Measurements from ENCODE around the gene GPR78.
"Not testable (repeated sequence)": the region's sequence is repeated elsewhere in the genome, so short reads cannot be mapped to it uniquely, and the experiment has no call there.

The GPR78 gene

DNA sequence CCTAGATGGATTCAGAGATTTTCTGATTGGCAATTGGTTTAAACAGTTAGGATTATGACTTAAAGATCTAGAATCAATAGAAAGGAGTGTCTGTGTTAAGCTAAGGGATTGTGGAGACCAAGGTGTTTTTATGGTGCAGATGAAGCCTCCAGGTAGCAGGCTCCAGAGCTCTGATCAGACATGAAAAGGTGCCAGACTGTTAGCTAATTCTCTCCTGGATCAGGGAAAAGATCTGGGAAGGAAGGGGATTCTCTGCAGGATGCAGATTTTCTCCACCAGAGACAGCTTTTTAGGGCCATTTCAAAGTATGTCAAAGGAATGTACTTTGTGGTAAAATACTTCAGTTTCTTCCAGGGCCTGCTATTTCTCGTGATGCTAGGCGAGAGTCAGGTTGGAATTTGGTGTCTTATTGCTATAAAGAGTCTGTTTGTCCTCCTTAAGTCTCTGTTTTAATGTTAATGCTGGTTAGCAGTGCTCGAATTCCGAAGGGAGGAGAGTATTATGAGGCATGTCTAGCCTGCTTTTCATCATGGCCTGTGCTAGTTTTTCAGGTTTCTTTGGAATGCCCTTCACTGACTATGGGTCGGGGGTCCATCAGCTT lies 12.0 kb upstream of the GPR78 start:
- DNase-seq: no peak

DNA sequence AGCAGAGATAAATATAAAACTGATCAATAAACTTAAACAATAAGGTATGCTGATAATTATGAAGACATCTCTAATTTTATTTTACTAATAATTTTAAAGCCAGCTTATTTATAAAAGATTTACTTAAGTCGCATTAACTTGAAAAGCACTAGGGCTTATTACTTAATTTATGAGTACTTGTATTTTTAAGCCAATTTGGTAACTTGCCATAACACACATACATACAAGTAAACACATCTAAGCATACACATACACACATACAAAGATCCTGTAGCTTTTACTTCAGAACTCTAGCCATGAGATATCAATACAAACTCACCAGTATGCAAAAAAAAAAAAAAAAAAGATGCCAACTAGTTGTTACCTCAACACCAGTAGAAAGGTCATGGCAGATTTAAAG lies 10.0 kb upstream of the GPR78 start:
- DNase-seq: no peak

DNA sequence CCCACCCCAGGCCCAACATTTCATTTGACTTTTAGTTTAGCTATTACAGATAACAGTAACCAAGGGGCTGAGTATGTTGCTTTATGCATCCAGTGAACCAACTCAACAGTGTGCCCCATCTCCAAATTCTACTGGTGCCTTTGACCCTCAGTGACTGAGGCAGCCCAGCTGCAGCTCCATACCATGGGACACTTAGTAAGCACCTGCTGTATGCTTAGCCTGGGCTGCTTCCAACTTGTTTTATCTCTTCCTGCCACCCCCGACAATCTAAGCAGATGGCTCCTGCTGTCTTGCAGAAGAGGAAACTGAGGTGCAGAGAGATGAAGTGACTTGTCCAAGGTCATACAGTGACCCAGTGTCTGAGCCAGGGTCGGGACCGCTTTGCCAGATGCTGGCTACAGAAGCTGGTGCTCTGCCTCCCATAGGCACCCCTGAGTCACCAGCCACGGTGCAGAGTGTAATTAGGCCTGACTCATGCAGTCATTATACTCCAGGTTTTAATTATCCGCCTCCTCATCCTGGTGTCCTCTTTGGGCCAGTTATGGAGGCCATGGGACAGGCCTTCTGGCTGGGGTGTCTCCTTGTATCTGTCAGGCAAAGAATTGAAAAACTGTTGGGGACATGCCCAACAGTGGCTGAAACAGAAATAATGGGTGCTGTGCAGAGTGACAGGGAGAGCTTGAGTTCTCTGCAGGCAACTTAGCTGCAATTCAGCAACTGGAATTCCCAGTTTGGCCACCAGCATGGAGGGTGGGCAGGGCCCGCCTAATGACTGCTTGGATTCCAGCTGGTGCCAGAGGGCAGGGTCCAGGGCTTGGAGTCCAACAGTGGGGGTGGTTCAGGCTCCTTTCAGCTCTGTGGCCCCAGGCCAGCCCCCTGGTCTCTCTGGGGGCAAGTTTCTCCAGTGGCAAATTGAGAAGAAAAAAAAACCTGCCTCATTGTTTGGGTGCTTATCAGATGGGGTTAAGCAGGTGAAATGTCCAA lies 8.2 kb upstream of the GPR78 start:
- DNase-seq: no peak

DNA sequence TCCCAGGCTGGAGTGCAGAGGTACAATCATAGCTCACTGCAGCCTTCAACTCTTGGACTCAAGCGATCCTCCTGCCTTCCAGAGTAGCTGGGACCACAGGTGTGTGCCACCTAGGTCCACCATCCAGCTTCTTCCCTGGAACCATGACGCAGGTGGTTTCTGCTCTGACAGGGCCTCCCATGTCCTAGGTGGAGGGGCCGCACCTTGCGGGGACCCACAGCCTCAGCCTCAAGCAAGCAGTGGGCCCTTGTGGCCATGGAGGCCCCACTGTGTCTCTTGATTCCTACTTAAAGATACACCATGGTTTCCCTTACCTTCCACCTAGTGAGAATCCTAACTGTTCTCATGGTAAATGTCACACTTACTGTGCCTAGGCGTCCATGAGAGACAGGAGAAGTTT lies 6.9 kb upstream of the GPR78 start:
- DNase-seq: no peak

DNA sequence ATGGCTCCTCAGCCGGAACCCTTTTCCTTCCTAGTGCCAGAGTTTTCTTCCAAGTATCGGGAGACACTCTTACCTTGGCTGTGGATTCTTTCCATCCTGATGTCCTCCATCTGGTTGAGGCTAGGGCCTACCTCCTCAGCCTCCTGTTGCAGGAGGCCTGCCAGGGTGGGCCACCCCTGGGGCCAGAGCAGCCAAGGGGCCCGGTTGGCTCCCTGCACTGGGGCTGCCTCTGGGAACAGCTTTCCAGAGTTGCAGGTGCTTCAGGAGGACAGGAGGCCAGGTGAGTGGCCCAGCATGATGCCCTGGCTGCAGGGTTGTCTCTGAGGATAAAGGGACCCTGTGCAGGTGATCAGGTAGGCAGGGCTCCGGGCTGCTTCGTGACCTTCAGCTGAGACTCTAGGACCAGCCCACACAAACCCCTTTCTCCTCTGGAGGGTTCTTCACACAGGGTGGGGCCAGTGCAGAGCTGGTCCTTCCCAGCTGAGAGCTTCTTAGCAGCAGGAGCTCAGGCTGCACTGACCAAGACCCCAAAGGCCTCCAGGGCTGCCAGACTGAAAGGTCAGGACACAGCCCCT lies 5.3 kb upstream of the GPR78 start:
- DNase-seq: no peak

DNA sequence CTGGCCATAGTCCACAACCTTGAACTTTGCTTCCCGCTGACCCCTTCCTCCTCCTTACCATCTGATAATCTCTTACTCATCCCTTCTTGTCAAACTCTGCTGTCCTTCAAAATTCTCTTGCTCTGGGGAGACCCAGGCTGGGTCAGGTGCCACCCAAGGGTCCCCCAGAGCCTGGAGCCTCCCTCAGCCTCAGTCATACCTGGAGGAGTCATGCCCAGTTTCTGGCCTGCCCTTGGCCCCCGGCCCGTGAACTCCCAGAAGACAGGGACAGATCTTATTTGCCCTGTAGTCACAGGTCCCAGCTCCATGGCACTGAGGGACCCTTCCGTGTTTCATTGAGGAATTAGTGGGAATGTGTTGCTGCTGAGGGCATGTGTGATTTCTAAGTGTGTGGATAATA lies 4.7 kb upstream of the GPR78 start:
- no peak for DNase-seq

DNA sequence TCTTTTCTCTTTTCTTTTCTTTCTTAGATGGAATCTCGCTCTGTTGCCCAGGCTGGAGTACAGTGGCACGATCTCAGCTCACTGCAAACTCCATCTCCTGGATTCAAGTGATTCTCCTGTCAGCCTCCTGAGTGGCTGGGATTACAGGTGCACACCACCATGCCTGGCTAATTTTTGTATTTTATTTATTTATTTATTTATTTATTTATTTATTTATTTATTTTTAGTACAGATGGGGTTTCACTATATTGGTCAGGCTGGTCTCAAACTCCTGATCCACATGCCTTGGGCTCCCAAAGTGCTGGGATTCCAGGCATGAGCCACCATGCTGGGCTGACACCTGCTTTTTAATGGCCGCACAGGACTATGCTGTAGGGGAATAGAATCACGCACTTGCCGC lies 3.6 kb upstream of the GPR78 start:
- not testable (repeated sequence) for DNase-seq

DNA sequence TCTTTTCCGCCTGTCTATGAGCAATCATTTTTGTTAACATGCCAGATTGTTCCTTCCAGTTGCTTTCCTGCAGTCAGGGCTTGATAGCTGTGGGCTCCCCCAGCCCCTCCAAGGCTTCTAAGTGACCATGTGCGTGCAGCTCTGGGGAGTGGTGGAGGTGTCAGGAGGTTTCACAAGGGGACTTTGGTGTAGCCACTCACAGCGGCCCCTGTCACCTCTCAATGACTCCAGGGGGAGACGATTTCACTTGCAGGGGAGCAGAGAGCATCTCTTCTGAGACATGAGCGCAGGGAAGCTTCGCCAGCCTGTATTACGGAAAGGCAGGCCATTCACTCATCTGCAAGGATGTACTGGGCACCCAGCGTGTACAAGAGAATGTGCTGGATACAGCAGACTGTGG lies 3.1 kb upstream of the GPR78 start:
- DNase-seq: no peak

DNA sequence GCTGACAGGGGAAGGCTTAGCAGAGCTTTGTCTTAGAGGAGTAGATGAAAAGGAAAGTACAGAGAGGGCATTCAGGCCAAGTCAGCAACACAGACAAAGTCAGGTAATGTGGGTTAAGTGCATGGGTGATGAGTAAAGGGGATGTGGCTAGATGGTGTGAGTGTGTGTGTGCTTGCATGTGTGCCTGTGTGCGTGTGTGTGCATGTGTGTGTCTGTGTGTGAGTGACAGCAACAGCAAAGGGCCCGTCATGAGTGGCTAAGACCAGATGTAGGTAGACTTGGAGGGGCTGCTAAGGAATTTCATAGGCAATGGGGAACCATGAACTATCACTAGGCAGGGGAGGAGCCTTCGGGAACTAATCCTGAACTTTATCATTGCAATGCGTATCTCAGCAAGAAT lies 2.2 kb upstream of the GPR78 start:
- no peak for DNase-seq

DNA sequence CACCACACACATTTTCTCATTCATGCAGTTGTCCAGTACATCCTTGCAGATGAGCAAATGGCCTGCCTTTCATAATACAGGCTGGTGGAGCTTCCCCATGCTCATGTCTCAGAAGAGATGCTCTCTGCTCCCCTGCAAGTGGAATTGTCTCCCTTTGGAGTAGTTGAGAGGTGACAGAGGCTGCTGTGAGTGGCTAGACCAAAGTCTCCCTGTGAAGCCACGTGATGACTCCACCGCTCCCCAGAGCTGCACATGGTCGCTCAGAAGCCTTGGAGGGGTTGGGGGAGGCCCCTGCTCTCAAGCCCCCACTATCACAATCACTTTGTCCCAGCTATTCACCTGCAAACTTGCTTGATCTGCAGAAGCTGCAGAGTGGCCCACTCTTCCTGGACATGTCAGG lies 1.5 kb upstream of the GPR78 start:
- no peak for DNase-seq

DNA sequence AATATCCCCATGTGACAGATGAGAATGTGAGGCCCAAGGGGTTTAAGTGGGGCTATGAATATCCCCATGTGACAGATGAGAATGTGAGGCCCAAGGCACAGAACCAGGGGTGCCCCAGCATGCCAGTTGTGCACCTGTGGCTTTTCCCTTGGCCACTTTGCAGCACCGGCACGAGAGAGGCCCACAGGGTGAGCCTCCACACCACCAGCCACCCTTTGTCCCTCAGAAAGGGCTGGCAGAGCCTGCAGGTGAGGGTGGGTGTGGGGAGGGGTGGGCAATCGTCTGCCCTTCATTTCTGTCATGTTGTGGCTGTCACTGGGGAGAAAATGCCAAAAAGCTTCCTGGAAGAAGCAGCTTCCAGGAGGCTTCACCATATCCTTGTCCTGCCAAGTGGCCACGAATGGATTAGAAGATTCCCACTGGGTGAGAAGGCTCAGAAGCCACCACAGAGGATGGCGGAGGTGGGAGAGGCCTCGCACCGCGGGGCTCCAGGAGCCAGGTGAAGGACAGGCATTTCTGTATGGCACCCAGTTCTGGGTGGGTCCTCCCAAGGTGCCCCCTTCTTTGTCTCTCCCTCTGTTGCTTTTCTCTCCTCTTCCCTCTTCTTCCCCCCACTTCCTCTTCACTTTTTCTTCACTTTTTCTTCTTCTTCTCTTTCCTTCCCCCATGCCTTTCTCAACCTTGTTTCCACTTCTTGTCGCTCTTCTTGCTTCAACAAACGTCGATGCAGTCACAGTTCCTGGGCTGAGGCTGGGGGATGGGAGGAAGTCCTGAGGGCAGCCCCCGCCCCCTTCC lies 469 bp upstream of the GPR78 start:
- no peak for DNase-seq

DNA sequence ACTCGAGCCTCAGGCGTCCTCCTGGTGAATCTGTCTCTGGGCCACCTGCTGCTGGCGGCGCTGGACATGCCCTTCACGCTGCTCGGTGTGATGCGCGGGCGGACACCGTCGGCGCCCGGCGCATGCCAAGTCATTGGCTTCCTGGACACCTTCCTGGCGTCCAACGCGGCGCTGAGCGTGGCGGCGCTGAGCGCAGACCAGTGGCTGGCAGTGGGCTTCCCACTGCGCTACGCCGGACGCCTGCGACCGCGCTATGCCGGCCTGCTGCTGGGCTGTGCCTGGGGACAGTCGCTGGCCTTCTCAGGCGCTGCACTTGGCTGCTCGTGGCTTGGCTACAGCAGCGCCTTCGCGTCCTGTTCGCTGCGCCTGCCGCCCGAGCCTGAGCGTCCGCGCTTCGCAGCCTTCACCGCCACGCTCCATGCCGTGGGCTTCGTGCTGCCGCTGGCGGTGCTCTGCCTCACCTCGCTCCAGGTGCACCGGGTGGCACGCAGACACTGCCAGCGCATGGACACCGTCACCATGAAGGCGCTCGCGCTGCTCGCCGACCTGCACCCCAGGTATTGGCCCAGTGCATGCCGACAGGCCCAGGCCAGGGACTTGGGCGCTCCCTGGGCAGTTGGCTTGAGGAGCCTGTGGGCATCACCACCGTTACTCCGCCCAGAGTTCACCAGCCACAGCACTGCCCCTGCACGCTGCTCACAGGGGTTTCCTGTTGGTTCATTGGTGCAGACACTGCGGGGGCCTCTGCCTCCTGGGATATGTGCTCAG lies 1.1 kb downstream of the GPR78 start:
- no peak for DNase-seq

DNA sequence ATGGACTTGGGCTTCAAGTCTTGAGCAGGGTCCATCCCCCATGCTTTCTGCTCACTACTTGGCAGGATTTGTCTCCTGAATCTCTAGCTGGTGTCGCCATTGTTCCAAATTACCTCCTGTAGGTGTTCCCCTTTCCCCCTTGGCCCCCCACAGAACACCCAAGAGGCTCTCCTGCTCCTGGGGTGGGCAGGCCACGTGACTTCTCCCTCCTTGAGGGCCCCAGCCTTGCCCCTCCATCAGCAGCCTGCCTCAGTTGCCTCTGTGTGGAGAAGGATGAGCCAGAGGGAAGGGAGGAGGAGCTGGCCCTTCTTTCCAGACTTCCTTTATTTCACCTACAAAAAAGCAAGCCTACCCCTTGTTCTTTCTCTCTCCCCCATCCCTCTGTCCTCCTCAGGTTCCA lies 1.8 kb downstream of the GPR78 start:
- DNase-seq: no peak

DNA sequence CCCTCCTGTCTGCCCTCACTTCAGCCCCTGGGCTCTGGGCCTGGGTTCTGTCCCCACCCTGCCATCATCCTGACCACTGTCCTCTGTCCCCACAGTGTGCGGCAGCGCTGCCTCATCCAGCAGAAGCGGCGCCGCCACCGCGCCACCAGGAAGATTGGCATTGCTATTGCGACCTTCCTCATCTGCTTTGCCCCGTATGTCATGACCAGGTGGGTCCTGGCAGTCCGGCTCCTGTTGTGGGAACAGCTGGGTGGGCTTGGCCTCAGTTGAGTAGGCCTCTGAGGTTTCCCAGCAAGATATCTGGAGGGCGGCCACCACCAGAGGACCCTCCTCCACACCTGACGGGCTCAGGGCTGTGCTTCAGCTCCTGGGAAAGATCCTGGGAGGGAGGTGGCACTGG lies 2.2 kb downstream of the GPR78 start:
- DNase-seq: no peak

DNA sequence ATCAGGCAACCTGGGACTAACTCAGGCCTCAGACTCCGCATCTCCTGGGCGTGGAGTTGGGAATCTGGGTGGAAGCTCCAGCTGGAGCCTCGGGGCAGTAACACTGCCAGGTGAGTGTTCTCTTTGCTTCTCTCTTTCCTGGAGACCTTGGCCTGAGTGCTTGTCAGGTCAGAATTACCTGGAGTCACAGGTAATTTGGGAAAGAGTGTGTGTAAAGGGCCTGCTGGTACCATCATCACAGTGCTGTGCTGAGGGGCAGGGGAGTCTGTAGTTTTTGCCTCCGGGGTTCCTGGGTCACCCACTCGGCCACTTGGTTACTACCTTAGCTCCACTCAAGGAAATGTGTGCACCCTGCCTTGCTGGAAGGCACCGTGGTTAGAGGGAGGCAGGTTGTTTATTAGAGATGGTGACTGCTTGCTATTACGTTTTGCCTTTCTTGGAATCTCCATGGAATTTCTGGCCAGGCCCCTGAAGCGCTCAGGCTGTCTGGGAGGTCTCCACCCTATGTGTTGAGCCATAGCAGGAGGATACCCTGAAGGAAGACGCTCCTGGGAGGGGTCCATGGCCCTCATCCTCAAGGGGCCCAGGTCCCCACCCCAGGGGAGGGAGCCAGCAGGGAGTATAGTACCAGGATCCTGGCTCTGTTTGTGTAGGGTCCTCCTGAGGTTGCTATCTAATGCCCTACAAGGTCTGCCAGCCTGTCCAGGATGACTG lies 2.9 kb downstream of the GPR78 start:
- DNase-seq: no peak

DNA sequence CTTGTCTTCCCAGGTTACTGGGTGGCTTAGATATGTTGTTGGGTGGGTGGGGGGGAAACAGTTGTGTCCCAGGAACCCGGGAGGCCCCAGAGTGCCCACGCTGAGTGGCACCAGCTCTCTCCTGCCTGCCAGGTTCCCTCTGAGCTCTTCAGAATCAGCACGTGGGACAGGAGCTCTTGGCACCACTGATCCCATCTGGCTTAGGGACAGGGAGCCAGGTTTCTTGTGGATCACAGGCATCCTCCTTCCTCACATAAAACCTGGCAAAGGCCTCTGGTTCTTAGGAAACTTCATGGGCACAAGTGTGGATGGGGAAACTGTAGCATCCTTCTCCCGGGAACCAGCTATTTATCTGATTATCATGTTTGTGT lies 3.4 kb downstream of the GPR78 start:
- DNase-seq: no peak

DNA sequence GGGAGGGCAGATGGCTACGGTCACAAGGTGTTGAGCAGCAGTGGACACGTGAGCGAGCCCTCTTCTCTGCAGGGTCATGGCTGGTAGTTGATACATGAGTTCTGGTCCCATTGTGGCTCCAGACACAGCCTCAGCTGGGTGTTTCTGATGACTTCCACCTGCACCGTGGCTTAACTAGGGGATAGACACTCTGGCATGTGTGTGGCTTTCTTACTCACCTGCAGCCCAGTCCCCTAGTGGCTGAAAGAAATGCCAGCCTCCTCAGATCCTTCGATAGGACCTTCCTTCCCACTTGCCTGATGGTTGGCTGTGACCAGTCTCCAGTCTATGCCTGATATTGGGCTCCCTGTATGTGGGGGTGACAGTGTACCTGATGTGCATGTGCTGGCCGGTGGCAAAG lies 5.0 kb downstream of the GPR78 start:
- DNase-seq: no peak

DNA sequence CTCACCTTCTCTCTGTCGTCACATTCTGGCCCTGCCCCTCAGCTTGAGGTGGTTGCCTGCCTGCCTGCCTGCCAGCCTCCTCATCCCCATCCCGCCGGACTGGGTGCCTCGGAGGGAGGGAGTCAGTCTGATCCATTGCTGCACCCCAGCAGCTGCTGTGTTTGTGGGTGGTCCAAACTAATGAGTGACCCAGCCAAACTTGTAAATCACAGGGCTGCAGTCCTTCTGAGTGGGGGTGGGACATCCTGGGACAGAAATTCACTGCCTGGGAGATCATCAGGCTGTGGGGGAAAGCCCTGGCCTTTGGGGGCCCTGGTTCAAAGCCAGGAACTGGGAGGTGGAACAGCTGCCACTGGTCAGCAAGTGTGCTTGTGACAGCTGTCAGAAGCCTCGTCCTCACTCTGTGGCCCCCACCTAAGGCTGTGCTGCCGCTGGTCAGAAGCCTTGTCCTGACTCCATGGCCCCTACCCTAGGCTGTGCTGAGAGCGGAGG lies 5.6 kb downstream of the GPR78 start:
- DNase-seq: no peak

DNA sequence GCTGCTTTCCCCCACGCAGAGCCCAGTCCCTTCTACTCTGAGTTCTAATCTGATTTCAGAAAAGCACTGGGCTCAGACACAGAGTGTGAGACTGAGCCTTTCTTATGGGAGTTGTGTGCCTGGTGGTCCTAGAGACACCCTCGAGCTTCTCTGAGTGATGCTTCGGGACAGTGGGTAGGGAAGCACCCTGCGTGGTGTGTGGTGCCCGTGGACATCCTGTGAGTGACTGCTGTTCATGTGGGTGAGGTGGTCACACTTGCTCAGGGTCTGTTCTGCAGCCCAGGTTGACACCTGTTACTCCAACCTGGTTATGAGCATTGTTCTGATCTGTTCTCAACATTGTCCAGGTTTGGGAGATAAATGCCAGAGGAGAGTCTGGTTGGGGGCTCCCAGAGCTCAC lies 6.1 kb downstream of the GPR78 start:
- no peak for DNase-seq

DNA sequence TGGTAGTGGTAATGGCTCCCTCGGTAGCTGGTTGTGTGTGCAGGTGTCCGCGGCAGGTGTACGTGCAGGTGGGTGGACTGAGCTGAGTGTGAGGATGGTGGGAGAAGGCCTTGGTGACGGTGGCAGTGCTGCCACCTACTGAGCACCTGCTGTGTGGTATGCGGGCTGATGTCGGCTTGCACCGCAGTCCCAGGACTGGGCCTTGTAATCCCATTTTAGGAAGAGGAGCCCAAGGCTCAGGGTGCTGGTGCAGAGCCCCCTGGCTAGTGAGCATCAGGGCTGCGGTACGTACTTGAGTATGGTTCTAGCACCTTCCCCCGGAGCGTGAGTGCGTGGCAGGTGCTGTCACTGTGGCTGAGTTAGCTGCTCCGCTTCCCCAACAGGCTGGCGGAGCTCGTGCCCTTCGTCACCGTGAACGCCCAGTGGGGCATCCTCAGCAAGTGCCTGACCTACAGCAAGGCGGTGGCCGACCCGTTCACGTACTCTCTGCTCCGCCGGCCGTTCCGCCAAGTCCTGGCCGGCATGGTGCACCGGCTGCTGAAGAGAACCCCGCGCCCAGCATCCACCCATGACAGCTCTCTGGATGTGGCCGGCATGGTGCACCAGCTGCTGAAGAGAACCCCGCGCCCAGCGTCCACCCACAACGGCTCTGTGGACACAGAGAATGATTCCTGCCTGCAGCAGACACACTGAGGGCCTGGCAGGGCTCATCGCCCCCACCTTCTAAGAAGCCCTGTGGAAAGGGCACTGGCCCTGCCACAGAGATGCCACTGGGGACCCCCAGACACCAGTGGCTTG lies 6.7 kb downstream of the GPR78 start:
- no peak for DNase-seq
